GM19455 (cell line): ENCODE data around the gene COL2A1.

ENCODE experiments used
- ATAC-seq: cut with Tn5 transposase; IDR thresholded peaks from one replicate; pipeline ENCODE4 v1.9.1; 2021; ENCODE audit not compliant: unreplicated experiment

Gene COL2A1

GRCh38 chr12:48004053-48004941 is at the start of gene COL2A1:
COL2A1 (minus strand) TSS chr12:48004476; CDS start chr12:48004321, 155 bp downstream.
- ATAC-seq = no peak

- no peak for ATAC-seq
Measured at GRCh38 chr12:48053883-48054282, 49.6 kb upstream of the COL2A1 start.

- ATAC-seq = no peak
Measured at GRCh38 chr12:48053122-48053521, 48.8 kb upstream of the COL2A1 start.

GRCh38 chr12:48051681-48052080 is 47.4 kb upstream of the COL2A1 start:
- ATAC-seq = no peak

GRCh38 chr12:48050174-48050573 is 45.9 kb upstream of the COL2A1 start:
- no peak for ATAC-seq

GRCh38 chr12:48045965-48046518 is 41.8 kb upstream of the COL2A1 start:
- ATAC-seq = no peak

GRCh38 chr12:48045061-48045846 is 41.0 kb upstream of the COL2A1 start:
- ATAC-seq = no peak

- ATAC-seq = no peak
Measured at GRCh38 chr12:48044396-48044795, 40.1 kb upstream of the COL2A1 start.

GRCh38 chr12:48043771-48044170 is 39.5 kb upstream of the COL2A1 start:
- no peak for ATAC-seq

- ATAC-seq = no peak
Measured at GRCh38 chr12:48041591-48042423, 37.5 kb upstream of the COL2A1 start.

GRCh38 chr12:48040354-48040753 is 36.1 kb upstream of the COL2A1 start:
- ATAC-seq = no peak

- no peak for ATAC-seq
Measured at GRCh38 chr12:48039151-48039550, 34.9 kb upstream of the COL2A1 start.

GRCh38 chr12:48038085-48038484 is 33.8 kb upstream of the COL2A1 start:
- ATAC-seq = no peak

GRCh38 chr12:48037267-48037915 is 33.1 kb upstream of the COL2A1 start:
- ATAC-seq = no peak

GRCh38 chr12:48036818-48037217 is 32.5 kb upstream of the COL2A1 start:
- ATAC-seq = no peak

- ATAC-seq = no peak
Measured at GRCh38 chr12:48034835-48035805, 30.8 kb upstream of the COL2A1 start.

GRCh38 chr12:48033451-48033850 is 29.2 kb upstream of the COL2A1 start:
- no peak for ATAC-seq

GRCh38 chr12:48032597-48032996 is 28.3 kb upstream of the COL2A1 start:
- no peak for ATAC-seq
